Left ventricle myocardium superior (tissue), 1 donor: ENCODE results near the gene ZNF44. TPM values are rescaled to one million over a fixed set of nuclear protein-coding genes. Genes with fewer than 3 reads are reported as not detected.

ENCODE experiments used
- ATAC-seq: fragments of 200-7000 bp; cut with Tn5 transposase; one replicate; pipeline ENCODE4 v1.9.1; 2020; ENCODE audit warnings: mild to moderate bottlenecking, moderate library complexity
- DNase-seq: peaks from one replicate; pipeline ENCODE4 v3.0.0-alpha.2; 2020
- intact Hi-C: fragments of 100-400 bp; cut with micrococcal nuclease; formaldehyde crosslinking; loops from one replicate; pipeline ENCODE4 v1.11.0; 2022
- total RNA-seq: library from RNA; stranded (reverse); fragmentation: NEBNext Ultra II Directional; extraction: Animal tissue kit (Norgen Biotek cat#: 25700); gene quantifications from one replicate; pipeline ENCODE4 v1.2.1, GENCODE V29; 2021
- donor health status: DM: no; HTN: yes; CAD: no; lungs with severe emphysema.

Gene ZNF44
- total RNA-seq, 1 donor from 2014 or later: 9.5 TPM

DNA sequence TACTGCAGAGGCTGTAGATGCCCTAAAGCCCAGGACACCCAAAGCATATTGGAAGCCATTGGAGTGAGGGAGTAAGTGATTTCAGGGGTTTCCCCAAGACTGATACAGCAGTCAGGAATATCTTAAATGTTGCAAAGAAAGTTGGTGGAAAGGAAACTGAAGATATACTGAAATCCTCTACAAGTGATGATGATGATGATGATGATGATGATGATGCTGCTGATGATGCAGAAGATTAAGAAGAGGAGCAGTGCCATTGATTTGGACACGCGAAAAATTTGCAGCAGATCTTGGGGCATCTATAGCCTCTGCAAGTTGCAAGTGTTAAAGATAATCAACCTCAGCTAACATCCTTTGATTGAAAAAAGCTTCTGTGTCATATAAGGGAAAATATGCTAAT lies 23.8 kb downstream of the ZNF44 start:
- intact Hi-C loops: no loop called here
- ATAC-seq (no peak), DNase-seq (no peak)

- no peak for DNase-seq
- no peak for ATAC-seq
- intact Hi-C loops: no loop called here
These were observed 28.6 kb downstream of the ZNF44 start for GRCh38 chr19:12265921-12266704.

GRCh38 chr19:12261554-12261953 lies 33.1 kb downstream of the ZNF44 start:
- intact Hi-C loops: no loop called here
- ATAC-seq: no peak
- no peak for DNase-seq

DNA sequence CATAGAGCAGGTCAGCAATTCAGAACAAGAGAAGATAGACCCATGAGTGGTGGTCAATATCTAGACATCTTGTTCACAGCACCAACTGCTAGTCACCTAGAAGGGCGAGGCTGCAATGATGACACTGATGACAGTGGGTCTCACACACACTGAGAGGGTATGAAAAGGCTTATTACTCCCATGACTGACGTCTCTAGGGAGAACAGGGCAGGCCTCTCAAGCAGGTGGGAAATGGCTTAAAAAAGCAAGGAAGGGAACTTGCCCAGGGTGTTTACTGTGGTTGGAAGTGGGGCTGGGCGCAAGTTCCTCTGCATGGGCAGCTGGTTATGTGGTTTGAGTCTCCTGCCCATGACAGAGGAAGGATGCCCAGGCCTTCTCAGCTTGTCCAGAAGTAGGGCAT lies 33.8 kb downstream of the ZNF44 start:
- intact Hi-C loops: no loop called here
- ATAC-seq: no peak
- DNase-seq: no peak

GRCh38 chr19:12260236-12260635 lies 34.4 kb downstream of the ZNF44 start:
- no peak for ATAC-seq
- no peak for DNase-seq
- intact Hi-C loops: no loop called here

DNA sequence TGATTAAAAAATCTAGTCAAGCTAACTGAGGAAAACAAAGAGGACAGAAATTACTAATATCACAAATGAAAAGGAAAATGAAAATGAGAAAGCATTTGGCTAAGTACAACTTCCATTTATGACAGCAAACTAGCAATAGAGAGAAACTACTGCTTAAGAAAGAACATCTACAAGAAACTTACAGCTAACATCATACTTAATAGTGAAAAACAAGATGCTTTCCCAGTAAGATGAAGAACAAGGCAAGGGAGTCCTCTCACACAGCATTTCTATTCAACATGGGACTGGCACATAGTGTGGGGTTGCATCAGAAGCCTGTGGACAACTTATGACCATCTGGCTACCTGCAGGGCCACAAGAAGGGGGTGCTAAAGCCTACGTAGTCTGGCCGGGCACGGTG lies 39.3 kb downstream of the ZNF44 start:
- DNase-seq: no peak
- intact Hi-C loops: no loop called here
- ATAC-seq: no peak

DNA sequence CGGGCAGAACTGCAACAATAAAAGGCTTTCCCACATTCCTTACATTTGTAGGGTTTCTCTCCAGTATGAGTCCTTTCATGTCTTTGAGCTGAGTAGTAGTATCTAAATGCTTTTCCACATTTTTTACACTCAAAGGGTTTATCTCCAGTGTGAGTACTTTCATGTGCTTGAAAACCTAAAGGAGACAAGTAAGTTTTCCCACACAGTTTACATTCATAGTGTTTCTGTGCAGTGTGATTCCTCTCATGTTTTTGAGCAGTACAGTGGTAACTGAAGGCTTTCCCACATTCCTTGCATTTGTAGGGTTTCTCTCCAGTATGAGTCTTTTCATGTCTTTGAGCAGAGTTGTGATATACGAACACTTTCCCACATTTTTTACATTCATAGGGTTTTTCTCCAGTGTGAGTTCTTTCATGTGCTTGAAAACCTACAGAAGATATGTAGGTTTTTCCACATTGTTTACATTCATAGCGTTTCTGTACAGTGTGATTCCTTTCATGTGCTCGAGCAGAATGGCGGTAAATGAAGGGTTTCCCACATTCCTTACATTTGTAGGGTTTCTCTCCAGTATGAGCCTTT lies 47.0 kb downstream of the ZNF44 start:
- intact Hi-C loops: no loop called here
- DNase-seq (no peak), ATAC-seq (no peak)

DNA sequence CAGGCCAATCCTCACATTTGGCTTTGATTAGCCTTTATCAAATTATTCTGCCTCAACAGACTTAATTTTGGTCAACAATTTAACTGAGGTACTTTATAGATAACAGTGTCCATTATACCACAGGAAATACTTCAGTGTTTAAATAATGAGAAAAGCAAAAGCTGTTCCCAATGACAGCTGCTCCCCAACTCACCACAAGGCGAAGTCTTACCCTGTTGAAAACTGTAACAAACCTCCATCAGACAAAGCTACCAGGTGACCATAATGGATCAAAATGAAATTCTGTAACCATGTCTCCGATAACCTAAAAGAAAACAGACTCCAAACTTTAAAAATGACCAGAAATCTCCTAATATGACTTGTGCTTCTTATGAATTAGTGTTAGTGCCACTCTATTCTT lies 50.3 kb downstream of the ZNF44 start:
- ATAC-seq: no peak
- intact Hi-C loops: loop anchor here (5.0 kb wide), 1 partner anchor 72 kb away; no protein-coding TSS in a partner anchor

GRCh38 chr19:12237143-12237839 lies 57.4 kb downstream of the ZNF44 start:
- ATAC-seq: no peak
- intact Hi-C loops: no loop called here

More for the DNA sequence above, 50.3 kb downstream of the ZNF44 start:
- no peak for DNase-seq

DNA sequence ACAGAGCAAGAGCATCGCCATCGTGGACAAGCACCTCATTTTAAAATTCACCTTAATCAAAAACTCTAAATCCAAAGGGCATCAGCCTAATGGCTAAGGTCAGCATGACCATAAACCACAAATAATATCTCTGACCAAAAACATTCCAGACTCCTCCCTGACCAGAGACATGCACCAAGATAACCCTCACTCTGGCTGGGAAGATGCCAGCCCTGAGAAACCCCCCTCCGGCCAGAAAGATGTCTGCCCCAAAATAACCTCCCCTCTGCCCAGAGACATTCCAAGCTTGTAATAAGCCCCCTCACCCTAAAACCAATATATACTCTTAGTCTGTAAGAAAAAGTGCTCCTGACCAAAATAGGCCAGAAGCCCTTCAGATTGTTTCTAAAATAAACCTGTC lies 61.7 kb downstream of the ZNF44 start:
- DNase-seq (no peak), ATAC-seq (no peak)
- intact Hi-C loops: no loop called here

More at GRCh38 chr19:12237143-12237839, 57.4 kb downstream of the ZNF44 start:
- DNase-seq: no peak

DNA sequence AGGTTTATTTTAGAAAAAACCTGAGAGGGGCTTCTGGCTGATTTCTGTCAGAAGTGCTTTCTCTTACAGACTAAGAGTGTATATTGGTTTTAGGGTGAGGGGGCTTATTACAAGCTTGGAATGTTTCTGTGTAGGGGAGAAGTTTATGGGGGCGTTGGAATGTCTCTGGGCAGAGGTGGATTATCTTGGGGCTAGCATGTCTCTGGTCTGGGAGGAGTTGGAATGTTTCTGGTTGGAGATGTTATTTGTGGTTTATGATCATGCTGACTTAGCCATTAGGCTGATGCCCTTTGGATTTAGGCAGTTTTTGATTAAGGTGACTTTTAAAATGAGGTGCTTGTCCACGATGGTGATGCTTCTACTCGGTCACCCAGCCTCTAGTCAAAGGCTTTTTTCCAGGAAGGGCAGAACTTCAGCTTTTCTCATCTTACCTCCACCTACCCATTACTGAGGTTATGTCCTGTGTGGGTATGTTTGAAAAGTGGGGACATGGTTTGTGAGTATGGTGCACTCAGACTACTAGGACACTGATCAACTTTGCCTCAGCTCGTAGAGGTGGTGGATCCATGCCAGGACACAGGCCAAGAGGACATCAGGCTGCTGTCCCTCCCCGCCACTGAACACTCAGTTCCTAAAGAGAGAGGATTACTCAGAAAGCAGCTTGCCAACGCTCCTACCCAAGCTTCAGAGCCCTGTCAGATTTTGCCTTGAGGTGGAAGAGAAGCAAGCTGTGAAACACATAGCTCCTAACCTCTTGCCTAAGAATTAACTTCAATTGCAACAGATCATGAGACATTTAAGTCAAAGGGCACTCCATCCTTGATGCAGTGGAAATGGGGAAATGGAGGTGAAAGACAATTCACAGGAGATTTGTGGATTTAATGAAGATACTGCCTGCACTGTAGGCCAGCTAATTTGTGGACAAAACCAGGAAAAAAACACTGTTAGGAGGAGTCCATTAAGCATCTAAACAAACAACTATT lies 63.6 kb downstream of the ZNF44 start:
- intact Hi-C loops: no loop called here
- peak; percentile 92 for ATAC-seq

DNA sequence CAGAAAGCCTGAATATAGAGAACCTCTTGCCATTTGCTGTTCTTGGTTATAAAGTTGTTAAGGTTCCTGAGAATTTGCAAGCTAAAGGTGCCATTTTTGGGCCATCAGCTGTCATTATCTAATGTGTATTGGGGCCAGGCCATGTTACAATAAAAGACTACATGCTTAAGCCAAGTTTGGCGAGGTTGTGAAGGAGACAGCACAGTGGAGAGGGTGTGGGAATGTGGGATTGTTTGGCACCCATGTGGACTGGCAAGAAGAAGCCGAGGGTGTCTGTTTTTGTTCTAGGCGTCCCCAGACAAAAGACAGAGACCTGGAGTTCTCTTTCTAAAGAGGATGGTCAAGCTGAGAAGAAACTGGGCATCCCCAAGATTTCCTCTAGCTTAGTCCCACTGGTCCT lies 64.7 kb downstream of the ZNF44 start:
- peak; percentile 75 for ATAC-seq
- intact Hi-C loops: no loop called here
- DNase-seq: no peak

More for the DNA sequence above, 63.6 kb downstream of the ZNF44 start:
- DNase-seq: peak; percentile 55

GRCh38 chr19:12224676-12225075 lies 70.0 kb downstream of the ZNF44 start:
- ATAC-seq: no peak
- no peak for DNase-seq
- intact Hi-C loops: no loop called here

- intact Hi-C loops: no loop called here
- DNase-seq (no peak), ATAC-seq (no peak)
These were observed 71.6 kb downstream of the ZNF44 start for GRCh38 chr19:12222980-12223630.

Other genes starting within 250 kb of the ZNF44 start
- 0.32 TPM for gene ZNF878, start 241.9 kb downstream of the ZNF44 start, total RNA-seq
- gene ZNF844, start 230.2 kb downstream of the ZNF44 start, total RNA-seq: 14.9 TPM
- 1.8 TPM for gene ZNF20, start 154.5 kb downstream of the ZNF44 start, total RNA-seq
- gene ZNF625, start 138.1 kb downstream of the ZNF44 start, total RNA-seq: 2.9 TPM
- 5.0 TPM for gene ZNF136, start 131.8 kb downstream of the ZNF44 start, total RNA-seq
- 3.7 TPM for gene ZNF563, start 38.8 kb upstream of the ZNF44 start, total RNA-seq
- 3.5 TPM for gene ZNF442, start 70.8 kb upstream of the ZNF44 start, total RNA-seq
- 2.0 TPM for gene ZNF799, start 106.4 kb upstream of the ZNF44 start, total RNA-seq
- gene ZNF443, start 146.1 kb upstream of the ZNF44 start, total RNA-seq: 2.3 TPM
- gene ZNF709, start 189.9 kb upstream of the ZNF44 start, total RNA-seq: 1.6 TPM